ENCODE data around the gene SLC2A4. TPM values are rescaled to one million over a fixed set of nuclear protein-coding genes. Genes with fewer than 3 reads are reported as not detected.
A peak's percentile ranks its signal among the peaks of the same experiment; 100 is the strongest.

SLC2A4 gene
- total RNA-seq, 1 donor from 2014 or later = 0.38 TPM

DNA sequence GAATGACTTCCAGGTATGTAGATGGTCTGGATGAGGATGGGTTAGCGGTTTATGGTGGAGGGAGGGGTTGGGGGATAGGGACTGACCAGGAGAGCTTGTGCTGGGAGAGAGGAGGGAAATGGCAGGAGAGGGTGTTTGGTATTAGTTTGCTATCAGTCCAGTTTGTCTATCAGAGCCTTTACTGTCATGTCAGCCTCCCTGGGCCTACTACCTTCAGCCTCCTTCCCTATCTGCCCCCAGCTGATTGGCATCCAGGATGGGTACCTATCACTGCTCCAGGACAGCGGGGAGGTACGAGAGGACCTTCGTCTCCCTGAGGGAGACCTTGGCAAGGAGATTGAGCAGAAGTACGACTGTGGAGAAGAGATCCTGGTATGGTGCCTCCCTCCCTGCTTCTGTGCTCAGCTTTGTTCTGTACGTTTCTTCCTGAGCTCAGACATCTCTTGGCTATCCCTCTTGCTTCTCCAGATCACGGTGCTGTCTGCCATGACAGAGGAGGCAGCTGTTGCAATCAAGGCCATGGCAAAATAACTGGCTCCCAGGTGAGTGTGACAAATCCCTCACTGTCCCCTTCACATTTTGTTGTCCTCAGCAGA, 29.7 kb downstream of the SLC2A4 start:
- no peak for TF ChIP-seq CTCF (IDR thresholded peaks at IDR 0.05; ENCODE audit: insufficient read depth, low read length, poor library complexity, severe bottlenecking)
- DNase-seq (ENCODE audit: low read depth) = no peak
- no peak overlapping the region for H3K4me3 ChIP-seq (ENCODE audit: low read depth, low read length)
- no peaks in the 10 kb centered on the region for H3K27me3 ChIP-seq (ENCODE audit: control insufficient read depth, insufficient read depth, low read length)
- H3K36me3 ChIP-seq (ENCODE audit: control insufficient read depth, insufficient read depth, low read length) = peaks cover 10% of the 10 kb centered on the region

GRCh38 chr17:7312432-7313087, 31.0 kb downstream of the SLC2A4 start:
- Histone ChIP-seq H3K27me3 (ENCODE audit: control insufficient read depth, insufficient read depth, low read length) (no peaks in the 10 kb centered on the region), H3K36me3 (ENCODE audit: control insufficient read depth, insufficient read depth, low read length) (peaks cover 10% of the 10 kb centered on the region), H3K4me3 (ENCODE audit: low read depth, low read length) (no peak overlapping the region)
- no peak for TF ChIP-seq CTCF (IDR thresholded peaks at IDR 0.05; ENCODE audit: insufficient read depth, low read length, poor library complexity, severe bottlenecking)
- DNase-seq (ENCODE audit: low read depth) = no peak

- TF ChIP-seq CTCF (IDR thresholded peaks at IDR 0.05; ENCODE audit: insufficient read depth, low read length, poor library complexity, severe bottlenecking) = no peak
- Histone ChIP-seq H3K36me3 (ENCODE audit: control insufficient read depth, insufficient read depth, low read length) (peaks cover 10% of the 10 kb centered on the region), H3K4me3 (ENCODE audit: low read depth, low read length) (no peak overlapping the region), H3K27me3 (ENCODE audit: control insufficient read depth, insufficient read depth, low read length) (no peaks in the 10 kb centered on the region)
- no peak for DNase-seq (ENCODE audit: low read depth)
Measured at GRCh38 chr17:7313088-7313889, 31.8 kb downstream of the SLC2A4 start.

DNA sequence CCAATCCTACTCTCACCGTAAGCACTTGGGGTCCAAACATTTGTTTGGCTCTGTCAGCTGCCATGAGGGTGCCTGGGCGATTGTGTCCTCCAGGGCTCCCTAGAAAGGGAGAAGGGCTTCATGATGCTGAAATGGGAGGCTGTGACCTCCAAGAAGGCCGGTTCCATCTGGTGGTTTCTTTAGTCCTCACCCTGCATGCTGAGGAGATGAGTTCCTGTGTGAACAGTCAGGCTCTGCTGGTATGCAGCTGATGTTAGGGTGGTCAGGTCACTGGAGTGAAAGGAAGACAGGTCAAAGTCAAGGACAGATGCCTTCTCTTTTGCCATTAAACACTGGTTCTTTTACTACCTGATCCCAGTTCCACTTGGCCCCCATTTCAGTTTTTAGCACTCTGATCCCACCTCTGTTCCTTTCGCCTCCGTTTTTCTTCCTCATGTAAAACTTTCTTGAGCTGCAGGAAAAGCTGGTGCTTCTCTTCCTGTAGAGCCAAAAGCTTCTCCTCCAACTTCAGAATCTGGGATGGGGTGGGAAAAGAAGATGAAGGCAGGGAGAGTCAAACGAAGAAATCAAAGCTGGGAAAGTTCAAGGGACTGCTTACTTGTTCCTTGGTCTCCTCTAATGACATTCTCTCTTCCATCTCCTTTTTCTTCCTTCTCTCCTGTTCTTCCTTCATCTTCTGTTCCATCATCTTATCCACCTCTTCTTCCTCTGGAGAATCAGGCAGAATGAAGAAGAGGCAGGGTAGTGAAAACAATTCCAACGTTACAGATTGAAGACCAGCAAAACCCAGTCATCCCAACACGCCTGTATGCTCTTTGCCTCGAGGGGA, 32.6 kb downstream of the SLC2A4 start:
- TF ChIP-seq CTCF (IDR thresholded peaks at IDR 0.05; ENCODE audit: insufficient read depth, low read length, poor library complexity, severe bottlenecking) = no peak
- H3K4me3 ChIP-seq (ENCODE audit: low read depth, low read length) = peak overlapping the region; percentile 69
- H3K27me3 ChIP-seq (ENCODE audit: control insufficient read depth, insufficient read depth, low read length) = no peaks in the 10 kb centered on the region
- DNase-seq (ENCODE audit: low read depth) = no peak
- H3K36me3 ChIP-seq (ENCODE audit: control insufficient read depth, insufficient read depth, low read length) = peaks cover 10% of the 10 kb centered on the region

GRCh38 chr17:7314719-7315569, 33.4 kb downstream of the SLC2A4 start, which contains the start of gene GPS2:
TSS of gene GPS2 (minus strand) at chr17:7315360. CDS start at chr17:7315052, 308 bp downstream.
- Histone ChIP-seq H3K27me3 (ENCODE audit: control insufficient read depth, insufficient read depth, low read length) (no peaks in the 10 kb centered on the region), H3K36me3 (ENCODE audit: control insufficient read depth, insufficient read depth, low read length) (peaks cover 7% of the 10 kb centered on the region), H3K4me3 (ENCODE audit: low read depth, low read length) (peak within 1 kb of the TSS; percentile 69)
- no peak for TF ChIP-seq CTCF (IDR thresholded peaks at IDR 0.05; ENCODE audit: insufficient read depth, low read length, poor library complexity, severe bottlenecking)
- DNase-seq (ENCODE audit: low read depth) = no peak

All from kidney epithelial cell (primary cell).